ENCODE measurements around the gene R3HCC1L. TPM values are rescaled to one million over a fixed set of nuclear protein-coding genes. Genes with fewer than 3 reads are reported as not detected.
"Not testable (repeated sequence)": the region's sequence is repeated elsewhere in the genome, so short reads cannot be mapped to it uniquely, and the experiment has no call there.

R3HCC1L gene
- total RNA-seq, 2 experiments from 2014 or later, result 19.6 to 21.8 TPM

DNA sequence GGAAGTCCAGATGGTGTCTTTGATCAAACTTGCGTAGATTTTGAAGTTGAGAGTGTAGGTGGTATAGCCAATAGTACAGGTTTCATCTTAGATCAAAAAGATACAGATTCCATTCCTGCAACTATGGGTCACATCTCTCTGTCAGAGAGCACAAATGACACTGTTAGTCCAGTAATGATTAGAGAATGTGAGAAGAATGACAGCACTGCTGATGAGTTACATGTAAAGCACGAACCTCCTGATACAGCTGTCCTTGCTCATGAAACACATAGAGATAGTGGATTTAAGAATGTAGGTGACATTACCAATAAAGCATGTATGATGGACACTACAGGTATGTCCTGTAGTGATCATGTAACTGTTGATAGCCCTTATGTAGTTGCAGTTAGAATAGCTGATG lies 74.5 kb downstream of the R3HCC1L start:
- Mint-ChIP-seq H3K27ac (no peak overlapping the region), H3K36me3 (peaks cover 44% of the 10 kb centered on the region), H3K4me1 (peaks cover 4% of the 10 kb centered on the region), H3K9me3 (no peaks in the 10 kb centered on the region), H3K27me3 (no peaks in the 10 kb centered on the region), H3K4me3 (no peak overlapping the region)
- POLR2A ChIA-PET, result no interaction called here
- ATAC-seq (ENCODE audit: low read depth), result no peak
- DNase-seq, result no peak

DNA sequence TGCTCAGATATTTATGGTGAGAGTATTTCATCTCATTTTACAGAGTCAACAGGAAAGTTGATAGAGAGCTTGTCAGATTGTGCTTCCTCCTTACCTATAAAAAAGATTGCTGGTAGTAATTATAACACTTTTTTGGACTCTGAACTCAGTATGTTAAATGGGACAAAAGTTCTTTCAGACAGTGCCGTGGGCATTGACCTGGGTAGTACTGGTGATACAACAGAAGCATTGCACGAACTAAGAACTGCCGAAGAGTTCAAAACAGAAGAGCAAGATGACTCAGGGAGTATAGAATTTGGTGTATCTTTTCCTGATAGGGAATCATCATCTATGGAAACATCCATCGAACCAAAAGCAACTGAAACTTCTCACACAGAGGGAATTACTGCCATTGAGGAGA lies 75.0 kb downstream of the R3HCC1L start:
- Mint-ChIP-seq H3K4me1 (peaks cover 4% of the 10 kb centered on the region), H3K9me3 (no peaks in the 10 kb centered on the region), H3K36me3 (peaks cover 45% of the 10 kb centered on the region), H3K27me3 (no peaks in the 10 kb centered on the region), H3K4me3 (no peak overlapping the region), H3K27ac (no peak overlapping the region)
- POLR2A ChIA-PET, result no interaction called here
- ATAC-seq (ENCODE audit: low read depth) (no peak), DNase-seq (no peak)

DNA sequence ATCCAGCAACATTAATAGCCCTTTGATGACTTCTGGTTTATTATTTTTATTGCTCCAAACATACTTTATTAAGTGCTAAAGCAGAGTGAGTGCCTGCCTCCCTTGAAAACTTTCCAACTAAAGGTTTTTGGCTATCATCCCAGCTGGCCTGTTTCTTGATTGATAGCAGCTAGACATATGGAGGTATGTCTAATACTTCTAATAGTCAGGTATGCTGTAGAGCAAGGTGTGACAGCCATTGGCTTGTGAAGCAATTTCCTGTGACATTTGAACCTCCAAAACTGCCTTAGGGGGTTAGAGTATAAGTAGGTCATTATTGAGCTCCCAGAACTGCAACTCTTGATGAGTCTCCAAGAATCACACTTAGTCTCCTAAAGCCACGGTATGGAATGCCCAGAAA lies 77.7 kb downstream of the R3HCC1L start:
- Mint-ChIP-seq H3K27ac (no peak overlapping the region), H3K4me1 (peaks cover 4% of the 10 kb centered on the region), H3K36me3 (peaks cover 55% of the 10 kb centered on the region), H3K4me3 (no peak overlapping the region), H3K27me3 (no peaks in the 10 kb centered on the region), H3K9me3 (peaks cover 2% of the 10 kb centered on the region)
- DNase-seq, result no peak
- POLR2A ChIA-PET, result no interaction called here
- no peak for ATAC-seq (ENCODE audit: low read depth)

DNA sequence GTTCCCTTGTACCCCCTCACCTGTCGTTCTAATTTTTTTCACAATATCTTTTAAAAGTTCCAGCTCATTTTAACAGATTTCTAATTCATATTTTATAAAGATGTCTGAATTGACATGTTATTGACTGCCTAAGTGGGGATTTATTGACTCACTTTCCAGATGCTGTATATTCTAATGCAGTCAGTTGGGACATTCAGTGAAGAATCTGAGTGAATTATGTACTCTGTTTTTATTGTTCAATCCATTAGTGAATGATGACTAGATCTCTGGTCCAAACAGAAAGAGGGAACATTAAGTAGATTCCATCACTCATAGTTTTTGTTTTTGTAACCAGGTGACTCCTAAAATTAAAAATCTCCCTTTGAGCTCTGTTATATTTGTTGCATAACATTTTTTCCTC lies 79.3 kb downstream of the R3HCC1L start:
- POLR2A ChIA-PET, result no interaction called here

DNA sequence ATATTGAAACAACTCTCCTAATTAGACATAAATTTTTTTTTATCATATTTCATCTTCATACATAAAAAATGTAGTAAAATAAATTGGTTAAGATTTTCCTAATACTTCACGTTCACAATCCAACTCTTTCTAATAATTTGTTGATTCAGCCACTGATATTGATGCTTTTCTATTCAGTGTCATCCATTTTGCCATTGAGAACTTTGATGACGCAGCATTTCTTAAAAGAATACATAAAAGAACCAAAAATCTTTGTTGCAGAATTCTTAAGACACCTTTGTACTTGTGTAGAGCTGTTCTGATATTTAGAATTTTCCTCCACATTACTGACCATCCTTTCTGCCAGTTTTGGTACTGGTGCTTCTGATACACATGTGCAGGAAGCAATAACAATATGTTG lies 80.9 kb downstream of the R3HCC1L start:
- no peaks in the 10 kb centered on the region for H3K27me3 Mint-ChIP-seq
- no peak overlapping the region for H3K27ac Mint-ChIP-seq
- no peak overlapping the region for H3K4me3 Mint-ChIP-seq
- POLR2A ChIA-PET, result no interaction called here
- peaks cover 14% of the 10 kb centered on the region for H3K9me3 Mint-ChIP-seq
- ATAC-seq (ENCODE audit: low read depth) (no peak), DNase-seq (no peak)
- peaks cover 62% of the 10 kb centered on the region for H3K36me3 Mint-ChIP-seq
- H3K4me1 Mint-ChIP-seq, result peaks cover 5% of the 10 kb centered on the region

More for the DNA sequence above, 79.3 kb downstream of the R3HCC1L start:
- H3K27ac Mint-ChIP-seq, result no peak overlapping the region
- ATAC-seq (ENCODE audit: low read depth) (no peak), DNase-seq (no peak)
- peaks cover 5% of the 10 kb centered on the region for H3K4me1 Mint-ChIP-seq
- H3K36me3 Mint-ChIP-seq, result peaks cover 60% of the 10 kb centered on the region
- H3K27me3 Mint-ChIP-seq, result no peaks in the 10 kb centered on the region
- H3K9me3 Mint-ChIP-seq, result peaks cover 9% of the 10 kb centered on the region
- no peak overlapping the region for H3K4me3 Mint-ChIP-seq

DNA sequence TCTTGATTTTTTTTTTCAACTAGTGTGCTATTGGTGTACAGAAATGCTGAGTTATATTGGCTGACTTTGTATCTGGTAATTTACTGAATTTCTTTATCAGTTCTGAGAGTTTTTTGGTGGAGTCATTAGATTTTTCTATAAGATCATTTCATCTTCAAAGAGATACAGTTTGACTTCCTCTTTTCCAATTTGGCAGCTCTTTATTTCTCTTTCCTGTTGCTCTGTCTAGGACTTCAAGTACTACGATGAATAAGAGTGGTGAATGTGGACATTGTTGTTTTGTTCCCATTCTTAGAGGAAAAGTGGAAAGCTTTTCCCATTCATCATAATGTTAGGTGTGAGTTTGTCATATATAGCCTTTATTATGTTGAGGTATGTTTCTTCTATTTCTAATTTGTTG lies 83.3 kb downstream of the R3HCC1L start:
- ATAC-seq (ENCODE audit: low read depth) (no peak), DNase-seq (no peak)
- peaks cover 14% of the 10 kb centered on the region for H3K9me3 Mint-ChIP-seq
- H3K27ac Mint-ChIP-seq, result no peak overlapping the region
- no peak overlapping the region for H3K4me3 Mint-ChIP-seq
- no peaks in the 10 kb centered on the region for H3K27me3 Mint-ChIP-seq
- H3K36me3 Mint-ChIP-seq, result peaks cover 52% of the 10 kb centered on the region
- peaks cover 5% of the 10 kb centered on the region for H3K4me1 Mint-ChIP-seq
- POLR2A ChIA-PET, result no interaction called here

DNA sequence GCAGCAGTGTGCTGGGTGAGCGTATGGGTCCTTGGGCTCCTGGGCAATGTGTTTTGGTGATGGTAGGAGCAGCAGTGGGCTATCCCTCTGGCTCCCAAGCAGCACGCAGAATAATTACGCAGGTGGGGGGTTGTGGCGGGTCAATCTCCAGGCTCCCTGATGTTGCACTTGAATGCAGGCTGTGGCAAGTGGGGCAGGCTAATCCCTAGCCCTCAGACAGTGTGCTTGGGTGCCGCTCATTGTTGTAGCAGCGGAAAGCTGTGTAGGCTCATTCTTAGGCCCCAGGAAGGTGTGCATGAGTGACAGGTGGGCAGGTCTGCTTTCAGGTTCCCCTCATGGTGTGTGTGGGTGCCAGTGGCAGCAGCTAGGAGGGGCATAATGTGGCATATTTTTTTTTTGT lies 89.4 kb downstream of the R3HCC1L start:
- H3K4me3 Mint-ChIP-seq, result no peak overlapping the region
- H3K9me3 Mint-ChIP-seq, result peaks cover 9% of the 10 kb centered on the region

DNA sequence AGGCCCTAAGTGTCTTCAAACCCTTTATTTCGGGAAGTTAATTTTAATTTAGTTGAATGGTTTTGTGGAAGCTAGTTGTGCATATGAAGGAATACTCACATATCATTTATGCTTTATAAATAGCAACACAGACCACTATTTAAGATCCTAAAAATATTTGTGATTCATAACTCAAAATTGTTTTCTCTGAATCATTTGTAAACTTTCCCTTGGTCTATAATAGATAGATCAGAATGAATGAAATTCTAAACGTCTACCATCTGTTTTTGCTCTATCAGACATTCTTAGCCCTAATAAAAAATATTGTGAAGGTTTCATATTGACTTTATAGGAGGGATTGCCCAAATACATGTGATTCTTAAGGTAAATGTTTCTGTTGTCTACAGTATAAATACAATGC lies 90.1 kb downstream of the R3HCC1L start:
- peaks cover 45% of the 10 kb centered on the region for H3K36me3 Mint-ChIP-seq
- no peak overlapping the region for H3K4me3 Mint-ChIP-seq
- H3K27ac Mint-ChIP-seq, result no peak overlapping the region
- ATAC-seq (ENCODE audit: low read depth) (no peak), DNase-seq (no peak)
- H3K9me3 Mint-ChIP-seq, result peaks cover 6% of the 10 kb centered on the region
- peaks cover 3% of the 10 kb centered on the region for H3K4me1 Mint-ChIP-seq
- POLR2A ChIA-PET, result no interaction called here
- H3K27me3 Mint-ChIP-seq, result no peaks in the 10 kb centered on the region

More for the DNA sequence above, 89.4 kb downstream of the R3HCC1L start:
- H3K4me1 Mint-ChIP-seq, result peaks cover 2% of the 10 kb centered on the region
- H3K27ac Mint-ChIP-seq, result no peak overlapping the region
- no peak for DNase-seq
- POLR2A ChIA-PET, result no interaction called here
- no peaks in the 10 kb centered on the region for H3K27me3 Mint-ChIP-seq
- no peak for ATAC-seq (ENCODE audit: low read depth)
- peaks cover 47% of the 10 kb centered on the region for H3K36me3 Mint-ChIP-seq

DNA sequence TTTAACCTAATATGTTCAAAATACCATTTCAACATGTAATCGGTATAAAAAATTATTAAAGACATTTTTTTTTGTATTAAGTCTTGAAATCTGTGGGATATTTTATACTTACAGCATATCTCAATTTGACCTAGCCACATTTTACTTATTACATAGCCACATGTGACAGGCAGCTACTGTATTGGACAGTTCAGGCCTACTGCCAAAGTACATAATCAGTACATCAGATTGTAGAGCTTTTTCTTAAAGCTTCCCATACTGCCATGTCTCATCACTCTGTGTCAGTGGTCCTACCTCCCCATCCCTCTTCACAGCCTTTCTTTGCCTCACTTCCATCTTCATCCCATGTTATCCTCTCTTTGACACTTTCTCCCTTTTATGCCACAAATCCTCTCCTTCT lies 90.5 kb downstream of the R3HCC1L start:
- Mint-ChIP-seq H3K4me3 (no peak overlapping the region), H3K9me3 (peaks cover 4% of the 10 kb centered on the region)
- no peak for ATAC-seq (ENCODE audit: low read depth)

DNA sequence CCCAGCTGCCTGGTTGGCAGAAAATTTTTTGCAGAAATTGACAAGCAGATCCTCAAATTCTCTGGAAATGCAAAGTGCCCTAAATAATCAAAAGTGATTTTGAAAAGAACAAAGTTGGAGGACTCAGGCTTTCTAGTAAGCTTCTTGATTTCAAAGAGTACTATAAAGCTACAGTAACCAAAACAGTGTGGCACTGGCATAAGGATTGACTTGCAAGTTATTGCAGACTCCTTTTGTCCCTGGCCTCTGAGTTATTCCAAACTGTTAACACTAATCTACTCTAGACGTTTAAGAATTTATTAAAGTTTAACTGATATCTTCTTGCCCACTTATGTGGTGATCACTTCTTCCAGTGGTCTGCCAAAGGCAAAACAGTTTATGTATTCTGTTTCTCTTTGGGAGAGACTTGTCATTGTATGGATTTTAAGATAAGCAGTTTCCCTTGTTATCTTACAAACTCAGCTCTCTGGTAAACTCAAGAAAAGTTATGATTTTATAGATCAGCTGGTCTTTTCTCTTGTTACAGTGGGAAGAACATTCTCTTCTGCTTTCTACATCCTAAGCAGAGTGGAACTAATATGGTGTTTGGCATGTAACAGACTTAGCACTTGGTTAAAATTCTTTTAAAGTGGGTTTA lies 92.2 kb downstream of the R3HCC1L start:
- H3K4me3 Mint-ChIP-seq, result no peak overlapping the region
- POLR2A ChIA-PET, result no interaction called here
- H3K27me3 Mint-ChIP-seq, result no peaks in the 10 kb centered on the region
- no peak overlapping the region for H3K27ac Mint-ChIP-seq
- H3K9me3 Mint-ChIP-seq, result peaks cover 4% of the 10 kb centered on the region
- DNase-seq (no peak), ATAC-seq (ENCODE audit: low read depth) (no peak)
- peaks cover 47% of the 10 kb centered on the region for H3K36me3 Mint-ChIP-seq
- peaks cover 3% of the 10 kb centered on the region for H3K4me1 Mint-ChIP-seq

More for the DNA sequence above, 90.5 kb downstream of the R3HCC1L start:
- DNase-seq, result no peak
- peaks cover 40% of the 10 kb centered on the region for H3K36me3 Mint-ChIP-seq
- POLR2A ChIA-PET, result no interaction called here
- H3K4me1 Mint-ChIP-seq, result peaks cover 3% of the 10 kb centered on the region
- H3K27me3 Mint-ChIP-seq, result no peaks in the 10 kb centered on the region
- H3K27ac Mint-ChIP-seq, result no peak overlapping the region

DNA sequence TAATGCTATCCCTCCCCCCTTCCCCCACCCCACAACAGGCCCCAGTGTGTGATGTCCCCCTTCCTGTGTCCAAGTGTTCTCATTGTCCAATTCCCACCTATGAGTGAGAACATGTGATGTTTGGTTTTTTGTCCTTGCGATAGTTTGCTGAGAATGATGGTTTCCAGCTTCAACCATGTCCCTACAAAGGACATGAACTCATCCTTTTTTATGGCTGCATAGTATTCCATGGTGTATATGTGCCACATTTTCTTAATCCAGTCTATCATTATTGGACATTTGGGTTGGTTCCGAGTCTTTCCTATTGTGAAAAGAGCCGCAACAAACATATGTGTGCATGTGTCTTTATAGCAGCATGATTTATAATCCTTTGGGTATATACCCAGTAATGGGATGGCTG lies 93.3 kb downstream of the R3HCC1L start:
- DNase-seq; H3K9me3 Mint-ChIP-seq; H3K4me1 Mint-ChIP-seq; POLR2A ChIA-PET; H3K27me3 Mint-ChIP-seq; ATAC-seq (ENCODE audit: low read depth); H3K27ac Mint-ChIP-seq; H3K4me3 Mint-ChIP-seq: not testable (repeated sequence)
- H3K36me3 Mint-ChIP-seq, result peaks cover 47% of the 10 kb centered on the region

DNA sequence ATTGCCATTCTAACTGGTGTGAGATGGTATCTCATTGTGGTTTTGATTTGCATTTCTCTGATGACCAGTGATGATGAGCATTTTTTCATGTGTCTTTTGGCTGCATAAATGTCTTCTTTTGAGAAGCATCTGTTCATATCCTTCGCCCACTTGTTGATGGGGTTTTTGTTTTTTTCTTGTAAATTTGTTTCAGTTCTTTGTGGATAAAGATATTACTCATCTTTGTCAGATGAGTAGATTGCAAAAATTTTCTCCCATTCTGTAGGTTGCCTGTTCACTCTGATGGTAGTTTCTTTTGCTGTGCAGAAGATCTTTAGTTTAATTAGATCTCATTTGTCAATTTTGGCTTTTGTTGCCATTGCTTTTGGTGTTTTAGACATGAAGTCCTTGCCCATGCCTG lies 93.8 kb downstream of the R3HCC1L start:
- H3K4me1 Mint-ChIP-seq; ATAC-seq (ENCODE audit: low read depth); H3K27me3 Mint-ChIP-seq; H3K4me3 Mint-ChIP-seq; H3K9me3 Mint-ChIP-seq; POLR2A ChIA-PET; DNase-seq; H3K27ac Mint-ChIP-seq: not testable (repeated sequence)
- H3K36me3 Mint-ChIP-seq, result peaks cover 46% of the 10 kb centered on the region

DNA sequence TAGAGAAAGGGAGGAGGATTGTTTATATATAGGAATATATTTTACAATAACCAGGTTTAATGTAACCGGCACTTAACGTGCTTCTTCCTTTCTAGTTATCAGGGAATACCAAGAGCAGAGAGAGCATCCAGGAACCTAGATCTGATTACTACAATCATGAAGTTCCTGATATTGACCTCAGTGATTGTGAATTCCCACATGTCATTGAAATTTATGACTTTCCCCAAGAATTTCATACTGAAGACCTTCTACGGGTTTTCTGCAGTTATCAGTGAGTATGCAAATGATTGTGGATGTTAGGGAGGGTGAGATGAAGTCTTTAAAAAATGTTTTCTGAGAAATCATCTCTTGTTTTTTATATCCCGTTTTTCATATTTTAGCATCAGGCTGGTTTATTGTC lies 97.0 kb downstream of the R3HCC1L start:
- no peak for ATAC-seq (ENCODE audit: low read depth)
- no peak for DNase-seq
- POLR2A ChIA-PET, result no interaction called here
- peaks cover 2% of the 10 kb centered on the region for H3K9me3 Mint-ChIP-seq
- no peaks in the 10 kb centered on the region for H3K27me3 Mint-ChIP-seq
- H3K4me3 Mint-ChIP-seq, result no peak overlapping the region
- peaks cover 1% of the 10 kb centered on the region for H3K4me1 Mint-ChIP-seq
- H3K27ac Mint-ChIP-seq, result no peak overlapping the region
- peaks cover 43% of the 10 kb centered on the region for H3K36me3 Mint-ChIP-seq

DNA sequence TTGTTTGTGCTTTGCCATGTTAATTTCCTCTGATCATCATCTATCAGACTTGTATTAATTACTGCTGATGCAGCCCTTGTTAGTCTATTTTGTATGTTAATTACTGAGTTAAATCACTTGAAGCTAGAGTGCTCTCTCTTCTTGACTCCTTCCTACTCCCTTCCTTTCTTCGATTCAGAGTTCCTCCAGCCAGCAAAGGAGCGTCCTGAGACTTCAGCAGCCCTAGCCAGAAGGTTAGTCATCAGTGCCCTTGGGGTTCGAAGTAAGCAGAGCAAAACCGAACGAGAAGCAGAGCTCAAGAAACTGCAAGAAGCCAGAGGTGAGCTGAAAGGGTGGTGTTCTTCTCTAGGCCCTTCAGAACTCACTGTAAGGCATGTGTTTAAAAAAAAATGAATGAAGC lies 101.4 kb downstream of the R3HCC1L start:
- Mint-ChIP-seq H3K4me1 (peaks cover 2% of the 10 kb centered on the region), H3K9me3 (no peaks in the 10 kb centered on the region), H3K36me3 (peaks cover 27% of the 10 kb centered on the region), H3K27me3 (no peaks in the 10 kb centered on the region), H3K27ac (no peak overlapping the region), H3K4me3 (no peak overlapping the region)
- ATAC-seq (ENCODE audit: low read depth) (no peak), DNase-seq (no peak)
- POLR2A ChIA-PET, result no interaction called here

DNA sequence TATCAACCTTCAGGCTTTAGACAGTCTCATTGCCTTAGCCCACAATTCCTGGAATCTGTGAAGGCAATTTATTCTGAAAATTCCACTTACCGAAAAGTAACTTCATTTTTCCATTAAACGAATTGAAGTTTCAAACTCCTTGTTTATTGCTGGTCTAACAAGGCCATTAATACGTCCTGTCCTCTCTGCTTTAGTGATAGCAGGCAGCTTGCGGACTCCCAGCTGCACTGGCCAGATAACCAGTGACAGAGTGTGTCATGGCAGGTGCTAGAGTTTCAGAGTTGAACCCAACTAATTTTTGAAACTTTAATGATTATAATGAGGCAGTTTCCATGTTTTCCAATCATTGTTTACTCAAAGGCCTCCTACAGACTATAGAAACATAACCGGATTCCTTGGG lies 102.4 kb downstream of the R3HCC1L start:
- peaks cover 20% of the 10 kb centered on the region for H3K36me3 Mint-ChIP-seq
- ATAC-seq (ENCODE audit: low read depth), result no peak

More for the DNA sequence above, 102.4 kb downstream of the R3HCC1L start:
- Mint-ChIP-seq H3K27ac (no peak overlapping the region), H3K27me3 (no peaks in the 10 kb centered on the region), H3K9me3 (no peaks in the 10 kb centered on the region), H3K4me3 (no peak overlapping the region), H3K4me1 (peaks cover 2% of the 10 kb centered on the region)
- no peak for DNase-seq
- POLR2A ChIA-PET, result no interaction called here

Measured in activated naive CD8-positive, alpha-beta T cell treated with anti-CD3 and anti-CD28 coated beads, Interleukin-2, amount 10 ng/mL, durations not matched to agents 7 days and 5 days (primary cell).